B cell (primary cell): ENCODE measurements around the gene NFKBIA. TPM values are rescaled to one million over a fixed set of nuclear protein-coding genes. Genes with fewer than 3 reads are reported as not detected.
"Not testable (repeated sequence)": the region's sequence is repeated elsewhere in the genome, so short reads cannot be mapped to it uniquely, and the experiment has no call there.

Experiments
- ATAC-seq: fragments of 200-7000 bp; cut with Tn5 transposase; one replicate; pipeline ENCODE4 v1.10.0; 2021; ENCODE audit warnings: low read depth, mild to moderate bottlenecking, moderate number of reproducible peaks, moderate library complexity
- CTCF ChIA-PET: fragments of 350-600 bp; sonication (Branson Sonifier 250); formaldehyde crosslinking; loops from one replicate; lab custom pipeline; 2021; ENCODE audit warnings: antibody characterized with exemption, inconsistent platforms; lab: Charles Lee
- POLR2A ChIA-PET: fragments of 350-600 bp; sonication (Branson Sonifier 250); formaldehyde crosslinking; loops from one replicate; lab custom pipeline; 2021; ENCODE audit warnings: antibody characterized with exemption; lab: Charles Lee
- DNase-seq: peaks from one replicate; pipeline ENCODE4 v3.0.0; 2013
- H2AFZ ChIP-seq: 2 replicates; pipeline ENCODE4 v1.6.1; 2012; ENCODE audit warnings: mild to moderate bottlenecking, low read depth, low read length; ENCODE audit not compliant: insufficient read depth, poor library complexity, severe bottlenecking
- H3K27ac ChIP-seq, 2 donors: 1 replicate in 1 of 2; 2 replicates in 1 of 2; pipeline ENCODE4 v1.5.1; 2012 to 2013; ENCODE audit warnings: low read length in 2 of 2, mild to moderate bottlenecking in 2 of 2, moderate library complexity in 1 of 2
- H3K27me3 ChIP-seq, 4 experiments: fragments of 200-600 bp in 1 of 4; sonication (generic) in 1 of 4; replicated peaks in 1 of 4; 1 replicate in 2 of 4; 2 replicates in 2 of 4; pipeline versions ENCODE4 v1.6.1 to v1.7.0; 2013 to 2016; ENCODE audit warnings: low read length in 3 of 4, mild to moderate bottlenecking in 2 of 4, mixed read lengths in 1 of 4, moderate library complexity in 1 of 4; ENCODE audit not compliant: insufficient read depth in 4 of 4, control insufficient read depth in 3 of 4; ENCODE audit errors: control extremely low read depth in 1 of 4
- H3K36me3 ChIP-seq, 2 experiments: replicated peaks in 1 of 2; 1 replicate in 1 of 2; 2 replicates in 1 of 2; pipeline versions ENCODE4 v1.6.1 to v1.7.1; 2013; ENCODE audit warnings: low read length in 1 of 2; ENCODE audit not compliant: insufficient read depth in 2 of 2, control insufficient read depth in 1 of 2; ENCODE audit errors: control extremely low read depth in 1 of 2, extremely low read depth in 1 of 2
- H3K4me1 ChIP-seq, 2 donors: fragments of 200-600 bp in 1 of 2; sonication (generic) in 1 of 2; 1 replicate in 1 of 2; 2 replicates in 1 of 2; pipeline versions ENCODE4 v1.5.1 to v1.6.1; 2013 to 2017; ENCODE audit warnings: low read length in 2 of 2; ENCODE audit not compliant: control insufficient read depth in 2 of 2, insufficient read depth in 2 of 2
- H3K4me2 ChIP-seq: replicated peaks from 2 replicates; pipeline ENCODE3; 2012; ENCODE audit warnings: mild to moderate bottlenecking, low read depth, low read length; ENCODE audit not compliant: poor library complexity, severe bottlenecking
- H3K4me3 ChIP-seq, 5 experiments: fragments of 200-600 bp in 1 of 5; sonication (generic) in 1 of 5; 1 replicate in 3 of 5; 2 replicates in 2 of 5; pipeline versions ENCODE4 v1.5.1 to v1.7.0; 2011 to 2016; ENCODE audit warnings: low read length in 4 of 5, mild to moderate bottlenecking in 4 of 5, low read depth in 2 of 5, control low read depth in 1 of 5, moderate library complexity in 1 of 5; ENCODE audit not compliant: insufficient read depth in 1 of 5; ENCODE audit errors: control extremely low read depth in 1 of 5, extremely low read depth in 1 of 5
- H3K79me2 ChIP-seq: fragments of 200-600 bp; sonication (generic); one replicate; pipeline ENCODE4 v1.6.0; 2016; ENCODE audit warnings: low read length; ENCODE audit not compliant: control insufficient read depth, insufficient read depth
- H3K9ac ChIP-seq: fragments of 200-600 bp; sonication (generic); 2 replicates; pipeline ENCODE4 v1.6.1; 2017; ENCODE audit warnings: mild to moderate bottlenecking, low read length, moderate library complexity
- H3K9me3 ChIP-seq, 3 donors: one replicate each; pipeline versions ENCODE4 v1.6.1 to v1.7.1; 2013; ENCODE audit warnings: low read length in 2 of 3; ENCODE audit not compliant: control insufficient read depth in 2 of 3, insufficient read depth in 1 of 3; ENCODE audit errors: control extremely low read depth in 1 of 3
- H4K20me1 ChIP-seq: 2 replicates; pipeline ENCODE4 v1.6.0; 2012; ENCODE audit warnings: mild to moderate bottlenecking, low read length; ENCODE audit not compliant: insufficient read depth, control insufficient read depth, poor library complexity, severe bottlenecking
- H3K27ac Mint-ChIP-seq: one replicate; pipeline ENCODE4 v1.8.0; 2021; ENCODE audit warnings: mixed read lengths
- H3K27me3 Mint-ChIP-seq: one replicate; pipeline ENCODE4 v1.8.0; 2021; ENCODE audit warnings: mixed read lengths
- H3K4me1 Mint-ChIP-seq: one replicate; pipeline ENCODE4 v1.8.0; 2021; ENCODE audit warnings: mixed read lengths
- H3K4me3 Mint-ChIP-seq: one replicate; pipeline ENCODE4 v1.8.0; 2021; ENCODE audit warnings: mixed read lengths
- H3K9me3 Mint-ChIP-seq: one replicate; pipeline ENCODE4 v1.8.0; 2022; ENCODE audit warnings: mixed read lengths; ENCODE audit not compliant: insufficient read depth
- CTCF ChIP-seq: fragments of 200-600 bp; IDR thresholded peaks from one replicate; pipeline ENCODE4 v1.8.0; 2022; ENCODE audit warnings: antibody characterized with exemption, mild to moderate bottlenecking
- EZH2 ChIP-seq: IDR thresholded peaks from 2 replicates; pipeline ENCODE4 v1.6.1; 2012; ENCODE audit warnings: borderline replicate concordance, low read depth, mild to moderate bottlenecking, moderate library complexity, low read length; ENCODE audit not compliant: insufficient read depth, poor library complexity, severe bottlenecking
- WGBS: methylation state at CpG from one replicate; pipeline ENCODE4 v1.1.5; 2013; ENCODE audit warnings: missing lambda C conversion rate; ENCODE audit not compliant: insufficient coverage; 5-methylcytosine and 5-hydroxymethylcytosine counted together
- intact Hi-C: fragments of 100-400 bp; cut with micrococcal nuclease; formaldehyde crosslinking; loops from one replicate; pipeline ENCODE4 v1.10.0; 2022
- polyA plus RNA-seq: library from polyadenylated mRNA; depleted of rRNA; stranded (reverse); fragments of >200 nt; gene quantifications from 2 replicates; pipeline ENCODE4 v1.2.3, GENCODE V29; 2012
- total RNA-seq, 2 donors: library from RNA; stranded (reverse); fragments of 120-200 nt in 1 of 2; gene quantifications; 1 replicate in 1 of 2; 2 replicates in 1 of 2; pipeline versions ENCODE4 v1.2.3 to v1.2.4, GENCODE V29; 2013 to 2022

The NFKBIA gene
- total and polyA plus RNA-seq, 2 donors (not counting 1 experiment from before 2014, with no cell fraction given) = 308 to 3,195 TPM

- Histone ChIP-seq H3K79me2 (no peaks in the 10 kb centered on the region), H3K4me2 (no peak overlapping the region), H3K9me3 (no peaks in the 10 kb centered on the region), H3K9ac (no peak overlapping the region), H3K27me3 (no peaks in the 10 kb centered on the region), H3K4me3 (no peak overlapping the region), H2AFZ (no peak overlapping the region), H3K36me3 (no peaks in the 10 kb centered on the region), H3K27ac (no peak overlapping the region), H3K4me1 (peaks cover 9 to 12% of the 10 kb centered on the region in 2 donors), H4K20me1 (no peaks in the 10 kb centered on the region)
- ChIA-PET POLR2A (no interaction called here), CTCF (no interaction called here)
- H3K27ac Mint-ChIP-seq = no peak overlapping the region
- ATAC-seq (no peak), DNase-seq (no peak)
- no peaks in the 10 kb centered on the region for H3K27me3 Mint-ChIP-seq
- no peaks in the 10 kb centered on the region for H3K9me3 Mint-ChIP-seq
- intact Hi-C loops = no loop called here
- no peak overlapping the region for H3K4me3 Mint-ChIP-seq
- TF ChIP-seq EZH2 (no peak), CTCF (no peak)
- 91% methylated on average over 3 of the region's 3 CpGs for WGBS
- peaks cover 14% of the 10 kb centered on the region for H3K4me1 Mint-ChIP-seq
Observed at GRCh38 chr14:35362450-35362849, 42.1 kb downstream of the NFKBIA start.

DNA sequence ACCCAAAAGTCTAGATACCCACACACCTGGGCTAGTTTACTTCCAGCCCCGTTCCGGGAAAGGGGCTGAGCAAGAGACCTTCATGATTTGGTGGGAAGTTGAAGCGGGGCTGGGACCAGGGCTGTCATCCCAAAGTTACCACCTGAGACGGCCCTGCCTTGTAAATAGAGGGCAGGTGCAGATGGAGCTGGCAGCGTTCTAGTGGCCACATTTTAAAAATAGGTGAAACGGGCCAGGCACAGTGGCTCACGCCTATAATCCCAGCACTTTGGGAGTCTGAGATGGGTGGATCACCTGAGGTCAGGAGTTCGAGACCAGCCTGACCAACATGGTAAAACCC is 43.4 kb downstream of the NFKBIA start:
- no peaks in the 10 kb centered on the region for H3K27me3 Mint-ChIP-seq
- ATAC-seq = no peak
- H3K9me3 ChIP-seq = no peaks in the 10 kb centered on the region
- H4K20me1 ChIP-seq = no peaks in the 10 kb centered on the region
- H3K79me2 ChIP-seq = no peaks in the 10 kb centered on the region
- H3K4me3 ChIP-seq = no peak overlapping the region
- intact Hi-C loops = no loop called here
- H3K4me1 Mint-ChIP-seq = peaks cover 4% of the 10 kb centered on the region
- no peak overlapping the region for H3K4me3 Mint-ChIP-seq
- H3K4me2 ChIP-seq = no peak overlapping the region
- ChIA-PET CTCF (no interaction called here), POLR2A (no interaction called here)
- no peaks in the 10 kb centered on the region for H3K4me1 ChIP-seq
- 100% methylated on average over 5 of the region's 8 CpGs for WGBS
- no peak for DNase-seq
- no peak overlapping the region for H2AFZ ChIP-seq
- no peaks in the 10 kb centered on the region for H3K9me3 Mint-ChIP-seq
- TF ChIP-seq CTCF (no peak), EZH2 (no peak)
- no peak overlapping the region for H3K27ac ChIP-seq
- H3K9ac ChIP-seq = no peak overlapping the region
- H3K36me3 ChIP-seq = no peaks in the 10 kb centered on the region
- H3K27me3 ChIP-seq = no peaks in the 10 kb centered on the region
- no peak overlapping the region for H3K27ac Mint-ChIP-seq

DNA sequence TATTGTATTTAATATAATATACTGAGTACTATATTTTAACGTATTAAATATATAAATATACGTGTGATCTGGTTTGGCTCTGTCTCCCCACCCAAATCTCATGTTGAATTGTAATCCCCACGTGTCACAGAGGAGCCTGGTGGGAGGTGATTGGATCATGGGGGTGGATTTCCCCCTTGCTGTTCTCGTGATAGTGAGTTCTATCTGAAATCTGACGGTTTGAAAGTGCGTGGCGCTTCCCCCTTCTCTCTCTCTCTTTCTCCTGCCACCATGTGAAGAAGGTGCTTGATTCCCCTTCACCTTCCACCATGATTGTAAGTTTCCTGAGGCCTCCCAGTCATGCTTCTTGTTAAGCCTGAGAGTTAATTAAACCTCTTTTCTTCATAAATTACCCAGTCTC is 44.9 kb downstream of the NFKBIA start:
- intact Hi-C loops, H3K9me3 ChIP-seq, H4K20me1 ChIP-seq, H3K4me1 Mint-ChIP-seq, H3K9me3 Mint-ChIP-seq, H3K27me3 Mint-ChIP-seq, ATAC-seq, H3K27ac ChIP-seq, H2AFZ ChIP-seq, H3K4me3 ChIP-seq, H3K27ac Mint-ChIP-seq, H3K79me2 ChIP-seq, POLR2A ChIA-PET, H3K4me2 ChIP-seq, H3K36me3 ChIP-seq, CTCF ChIA-PET, H3K4me3 Mint-ChIP-seq, H3K4me1 ChIP-seq, H3K27me3 ChIP-seq, DNase-seq, H3K9ac ChIP-seq: not testable (repeated sequence)
- WGBS = no CpG with 5 or more reads among the region's 7 CpGs
